ENCODE measurements around the gene KCNC4.

Gene KCNC4

DNA sequence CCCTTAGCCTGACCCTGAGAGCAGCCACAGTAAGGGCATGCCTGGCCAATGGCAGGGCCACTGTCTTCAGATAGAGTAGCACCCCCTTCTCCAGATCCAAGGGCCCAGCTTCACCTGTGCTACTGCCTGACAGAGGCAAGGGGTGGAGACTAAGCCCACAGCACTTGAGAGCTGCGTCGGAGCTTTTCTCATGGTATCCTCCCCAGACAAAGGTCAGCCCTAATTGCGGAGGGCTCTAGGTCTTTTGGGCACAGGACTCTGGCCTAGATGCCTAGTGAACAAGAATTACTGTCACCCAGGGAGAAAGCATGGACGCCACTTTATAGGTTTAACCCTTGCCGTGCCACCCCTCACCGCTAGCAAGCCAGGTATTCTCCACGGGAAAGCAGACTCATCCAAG is 15.1 kb downstream of the KCNC4 start:
- TF ChIP-seq, protein P1, sequence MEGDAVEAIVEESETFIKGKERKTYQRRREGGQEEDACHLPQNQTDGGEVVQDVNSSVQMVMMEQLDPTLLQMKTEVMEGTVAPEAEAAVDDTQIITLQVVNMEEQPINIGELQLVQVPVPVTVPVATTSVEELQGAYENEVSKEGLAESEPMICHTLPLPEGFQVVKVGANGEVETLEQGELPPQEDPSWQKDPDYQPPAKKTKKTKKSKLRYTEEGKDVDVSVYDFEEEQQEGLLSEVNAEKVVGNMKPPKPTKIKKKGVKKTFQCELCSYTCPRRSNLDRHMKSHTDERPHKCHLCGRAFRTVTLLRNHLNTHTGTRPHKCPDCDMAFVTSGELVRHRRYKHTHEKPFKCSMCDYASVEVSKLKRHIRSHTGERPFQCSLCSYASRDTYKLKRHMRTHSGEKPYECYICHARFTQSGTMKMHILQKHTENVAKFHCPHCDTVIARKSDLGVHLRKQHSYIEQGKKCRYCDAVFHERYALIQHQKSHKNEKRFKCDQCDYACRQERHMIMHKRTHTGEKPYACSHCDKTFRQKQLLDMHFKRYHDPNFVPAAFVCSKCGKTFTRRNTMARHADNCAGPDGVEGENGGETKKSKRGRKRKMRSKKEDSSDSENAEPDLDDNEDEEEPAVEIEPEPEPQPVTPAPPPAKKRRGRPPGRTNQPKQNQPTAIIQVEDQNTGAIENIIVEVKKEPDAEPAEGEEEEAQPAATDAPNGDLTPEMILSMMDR (IDR thresholded peaks at IDR 0.05; ENCODE audit: low read depth, low read length, missing control alignments) = no peak
- no peak overlapping the region for H3K27ac ChIP-seq
- no peaks in the 10 kb centered on the region for H3K27me3 ChIP-seq (replicated peaks)
- no peak overlapping the region for H3K4me3 ChIP-seq (ENCODE audit: low read depth, low read length)
- DNase-seq = no peak
- in situ Hi-C loops (cut with HindIII; ENCODE audit: low pct_ligation_motif_present, low sequenced_read_pairs) = no loop called here
- no peaks in the 10 kb centered on the region for H3K36me3 ChIP-seq (replicated peaks)

DNA sequence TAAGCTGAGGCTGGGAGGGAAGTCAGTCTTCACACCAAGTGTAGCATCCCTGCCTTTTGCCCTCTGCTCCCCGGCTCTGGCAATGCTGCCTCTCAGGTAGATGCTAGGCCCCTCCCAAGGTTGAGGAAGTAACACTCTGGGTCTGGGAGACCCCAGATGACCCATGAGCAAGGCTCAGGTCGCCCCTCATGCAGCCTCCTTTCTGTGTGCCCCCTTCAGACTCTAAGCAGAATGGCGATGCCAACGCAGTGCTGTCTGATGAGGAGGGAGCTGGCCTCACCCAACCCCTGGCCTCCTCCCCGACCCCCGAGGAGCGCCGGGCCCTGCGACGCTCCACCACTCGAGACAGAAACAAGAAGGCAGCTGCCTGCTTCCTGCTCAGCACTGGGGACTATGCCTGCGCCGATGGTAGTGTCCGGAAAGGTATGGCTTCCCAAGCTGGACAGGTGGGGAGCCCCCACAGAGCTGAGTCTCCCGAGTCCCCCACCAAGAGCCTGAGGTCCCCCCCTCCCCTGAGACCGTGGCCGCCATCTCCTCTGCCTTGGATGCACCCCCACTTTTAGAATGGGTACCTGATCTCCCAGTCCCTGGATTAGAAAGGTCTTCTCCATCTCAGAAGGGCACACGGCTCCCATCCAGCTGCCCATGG is 15.8 kb downstream of the KCNC4 start:
- no peaks in the 10 kb centered on the region for H3K27me3 ChIP-seq (replicated peaks)
- TF ChIP-seq, protein P1 (IDR thresholded peaks at IDR 0.05; ENCODE audit: low read depth, low read length, missing control alignments) = no peak
- in situ Hi-C loops (cut with HindIII; ENCODE audit: low pct_ligation_motif_present, low sequenced_read_pairs) = no loop called here
- H3K36me3 ChIP-seq (replicated peaks) = no peaks in the 10 kb centered on the region
- H3K4me3 ChIP-seq (ENCODE audit: low read depth, low read length) = no peak overlapping the region
- DNase-seq = no peak
- no peak overlapping the region for H3K27ac ChIP-seq

GRCh38 chr1:110227774-110228173 is 17.7 kb downstream of the KCNC4 start:
- Histone ChIP-seq H3K27ac (no peak overlapping the region), H3K36me3 (replicated peaks) (no peaks in the 10 kb centered on the region), H3K27me3 (replicated peaks) (no peaks in the 10 kb centered on the region), H3K4me3 (ENCODE audit: low read depth, low read length) (no peak overlapping the region)
- no peak for DNase-seq
- TF ChIP-seq, protein P1 (IDR thresholded peaks at IDR 0.05; ENCODE audit: low read depth, low read length, missing control alignments) = no peak
- in situ Hi-C loops (cut with HindIII; ENCODE audit: low pct_ligation_motif_present, low sequenced_read_pairs) = no loop called here

- Histone ChIP-seq H3K27me3 (replicated peaks) (no peaks in the 10 kb centered on the region), H3K4me3 (ENCODE audit: low read depth, low read length) (no peak overlapping the region), H3K36me3 (replicated peaks) (no peaks in the 10 kb centered on the region), H3K27ac (no peak overlapping the region)
- no peak for DNase-seq
- TF ChIP-seq, protein P1 (IDR thresholded peaks at IDR 0.05; ENCODE audit: low read depth, low read length, missing control alignments) = no peak
- in situ Hi-C loops (cut with HindIII; ENCODE audit: low pct_ligation_motif_present, low sequenced_read_pairs) = no loop called here
These were observed 18.3 kb downstream of the KCNC4 start for GRCh38 chr1:110228381-110228780.

GRCh38 chr1:110228869-110229268 is 18.8 kb downstream of the KCNC4 start:
- no peak for DNase-seq
- TF ChIP-seq, protein P1 (IDR thresholded peaks at IDR 0.05; ENCODE audit: low read depth, low read length, missing control alignments) = no peak
- H3K27me3 ChIP-seq (replicated peaks) = no peaks in the 10 kb centered on the region
- no peak overlapping the region for H3K27ac ChIP-seq
- H3K4me3 ChIP-seq (ENCODE audit: low read depth, low read length) = no peak overlapping the region
- H3K36me3 ChIP-seq (replicated peaks) = no peaks in the 10 kb centered on the region
- in situ Hi-C loops (cut with HindIII; ENCODE audit: low pct_ligation_motif_present, low sequenced_read_pairs) = no loop called here

Data from brain microvascular endothelial cell (primary cell).